Sigmoid colon (tissue), 7 donors: ENCODE data around the gene DSC3. TPM values are rescaled to one million over a fixed set of nuclear protein-coding genes. Genes with fewer than 3 reads are reported as not detected.

Experiments used
- DNase-seq: peaks from one replicate; pipeline ENCODE4 v3.0.0-alpha.2; 2019
- H3K27ac ChIP-seq, 4 donors: fragments of 200-600 bp; sonication (generic); one replicate each; pipeline ENCODE4 v1.5.1; 2016 to 2019; ENCODE audit warnings: mild to moderate bottlenecking in 1 of 4
- H3K27me3 ChIP-seq, 3 donors: fragments of 200-600 bp; sonication (generic); one replicate each; pipeline ENCODE4 v1.5.1; 2019; ENCODE audit warnings: mild to moderate bottlenecking in 1 of 3
- H3K36me3 ChIP-seq, 4 donors: fragments of 200-600 bp; sonication (generic); one replicate each; pipeline ENCODE4 v1.5.1; 2016 to 2019
- H3K4me1 ChIP-seq, 4 donors: fragments of 200-600 bp; sonication (generic); one replicate each; pipeline ENCODE4 v1.5.1; 2017 to 2019
- H3K4me3 ChIP-seq, 4 donors: fragments of 200-600 bp; sonication (generic); one replicate each; pipeline ENCODE4 v1.5.1; 2017 to 2019; ENCODE audit warnings: mild to moderate bottlenecking in 2 of 4, moderate library complexity in 1 of 4
- H3K9me3 ChIP-seq, 4 donors: fragments of 200-600 bp in 3 of 4; sonication (generic) in 3 of 4; one replicate each; pipeline versions ENCODE4 v1.5.1 to v1.6.1; 2013 to 2019
- CTCF ChIP-seq, 4 experiments: fragments of 450-650 bp in 3 of 4; fragments of 200-600 bp in 1 of 4; IDR thresholded peaks; one replicate each; pipeline ENCODE4 v1.5.1; 2016 to 2019; ENCODE audit warnings: antibody characterized with exemption in 4 of 4, mild to moderate bottlenecking in 3 of 4, moderate library complexity in 2 of 4
- EP300 ChIP-seq, 4 donors: sonication (generic); formaldehyde crosslinking; IDR thresholded peaks; one replicate each; pipeline ENCODE4 v1.6.1; 2017; ENCODE audit warnings: antibody characterized with exemption in 4 of 4
- POLR2A ChIP-seq, 2 donors: fragments of 450-650 bp; IDR thresholded peaks; one replicate each; pipeline ENCODE4 v1.6.1; 2016; ENCODE audit warnings: antibody characterized with exemption in 2 of 2, mild to moderate bottlenecking in 2 of 2, moderate library complexity in 2 of 2
- POLR2AphosphoS5 ChIP-seq, 4 donors: sonication (generic); formaldehyde crosslinking; IDR thresholded peaks; one replicate each; pipeline ENCODE4 v1.6.1; 2017; ENCODE audit warnings: antibody characterized with exemption in 4 of 4
- WGBS, 2 donors: extraction: QIAGEN DNeasy Blood & Tissue Kit; methylation state at CpG; one replicate each; pipeline ENCODE4 v1.1.7; 2013; 5-methylcytosine and 5-hydroxymethylcytosine counted together
- intact Hi-C: fragments of 100-400 bp; cut with DNase I; formaldehyde crosslinking; loops from one replicate; pipeline ENCODE4 v1.15.1; 2023
- polyA plus RNA-seq, 3 donors: library from polyadenylated mRNA; stranded (reverse); fragments of 200-250 nt; gene quantifications; one replicate each; pipeline ENCODE4 v1.2.3, GENCODE V29; 2013
- total RNA-seq, 4 donors: library from RNA; depleted of rRNA; stranded (reverse); fragments of >200 nt; gene quantifications; one replicate each; pipeline ENCODE4 v1.1.0, GENCODE V29; 2016
- donor health status: healthy with polysubstance abuse.
- donor health status: Bipolar disorder and iron deficiency.
- donor health status: healthy.

Gene DSC3
- total and polyA plus RNA-seq, 7 donors: under 0.01 to 0.49 (median 0.04) TPM; not detected in 3

- Histone ChIP-seq H3K9me3 (no peaks in the 10 kb centered on the region), H3K27me3 (no peaks in the 10 kb centered on the region), H3K27ac (no peak overlapping the region), H3K36me3 (no peaks in the 10 kb centered on the region), H3K4me3 (no peak overlapping the region), H3K4me1 (peaks cover 0 to 2% (median 0%) of the 10 kb centered on the region in 4 donors)
- intact Hi-C loops: no loop called here
- 78 to 79% methylated on average over 4 of the region's 4 CpGs for WGBS, 2 donors
- no peak for DNase-seq
- TF ChIP-seq POLR2AphosphoS5 (IDR thresholded peaks at IDR 0.05) (no peak), CTCF (IDR thresholded peaks at IDR 0.05) (no peak), POLR2A (IDR thresholded peaks at IDR 0.05) (no peak), EP300 (IDR thresholded peaks at IDR 0.05) (no peak)
Observed at GRCh38 chr18:31072175-31072574, 29.6 kb upstream of the DSC3 start.

DNA sequence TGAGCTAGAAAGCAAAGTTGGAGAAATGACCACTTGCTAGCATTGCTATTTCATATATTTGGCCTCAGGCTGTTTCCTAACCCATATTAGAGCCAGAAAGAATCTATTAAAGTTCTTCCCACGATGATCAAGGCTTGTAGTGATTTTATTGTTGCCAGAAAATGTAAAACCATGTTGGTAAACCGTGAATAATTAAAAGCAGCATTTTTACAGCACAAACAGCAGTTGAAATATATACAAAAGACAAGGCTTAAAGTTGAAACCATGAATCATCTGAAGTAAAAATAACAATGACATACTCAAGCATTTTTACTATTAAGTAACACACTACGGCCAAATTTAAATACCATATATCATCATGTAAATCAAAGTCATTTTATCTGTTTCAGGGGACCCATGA lies 27.7 kb upstream of the DSC3 start:
- H3K9me3 ChIP-seq: no peaks in the 10 kb centered on the region
- WGBS, 2 donors: 68 to 74% methylated on average over 3 of the region's 3 CpGs
- intact Hi-C loops: no loop called here

DNA sequence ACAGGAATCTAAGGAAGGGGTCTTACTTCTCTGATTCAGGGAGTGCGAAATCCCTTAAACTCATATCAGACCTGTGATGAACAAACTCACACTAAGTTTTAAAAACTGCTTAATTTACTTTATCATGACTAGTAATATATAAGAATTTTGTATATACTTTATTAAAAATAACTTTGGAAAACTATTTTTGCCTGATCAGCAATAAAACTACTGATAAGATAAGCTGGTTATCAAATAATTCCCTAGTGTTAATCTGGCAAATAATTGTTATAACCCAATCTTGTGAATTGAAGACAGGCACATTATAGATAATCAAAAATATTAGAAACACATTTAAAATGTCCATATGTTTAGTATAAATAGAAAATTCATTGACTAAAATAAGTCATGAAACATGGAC lies 23.7 kb upstream of the DSC3 start:
- TF ChIP-seq POLR2A (IDR thresholded peaks at IDR 0.05) (no peak), POLR2AphosphoS5 (IDR thresholded peaks at IDR 0.05) (no peak)
- Histone ChIP-seq H3K4me3 (no peak overlapping the region), H3K36me3 (no peaks in the 10 kb centered on the region), H3K9me3 (no peaks in the 10 kb centered on the region), H3K27ac (no peak overlapping the region), H3K27me3 (no peaks in the 10 kb centered on the region), H3K4me1 (peaks cover 0 to 2% (median 0%) of the 10 kb centered on the region in 4 donors)
- 88 to 100% methylated on average over 1 of the region's 1 CpG for WGBS, 2 donors
- intact Hi-C loops: no loop called here
- no peak for DNase-seq

More for the DNA sequence above, 27.7 kb upstream of the DSC3 start:
- Histone ChIP-seq H3K4me3 (no peak overlapping the region), H3K4me1 (peaks cover 0 to 2% (median 0%) of the 10 kb centered on the region in 4 donors), H3K27me3 (no peaks in the 10 kb centered on the region), H3K36me3 (no peaks in the 10 kb centered on the region), H3K27ac (no peak overlapping the region)
- DNase-seq: no peak
- TF ChIP-seq POLR2A (IDR thresholded peaks at IDR 0.05): no peak

GRCh38 chr18:31065036-31065773 lies 22.7 kb upstream of the DSC3 start:
- WGBS, 2 donors: 86 to 88% methylated on average over 6 of the region's 6 CpGs
- Histone ChIP-seq H3K4me1 (peaks cover 0 to 2% (median 0%) of the 10 kb centered on the region in 4 donors), H3K9me3 (no peaks in the 10 kb centered on the region), H3K27ac (no peak overlapping the region), H3K27me3 (no peaks in the 10 kb centered on the region), H3K36me3 (no peaks in the 10 kb centered on the region), H3K4me3 (no peak overlapping the region)
- DNase-seq: no peak
- intact Hi-C loops: no loop called here
- TF ChIP-seq EP300 (IDR thresholded peaks at IDR 0.05) (no peak), POLR2AphosphoS5 (IDR thresholded peaks at IDR 0.05) (no peak), CTCF (IDR thresholded peaks at IDR 0.05) (no peak), POLR2A (IDR thresholded peaks at IDR 0.05) (no peak)

DNA sequence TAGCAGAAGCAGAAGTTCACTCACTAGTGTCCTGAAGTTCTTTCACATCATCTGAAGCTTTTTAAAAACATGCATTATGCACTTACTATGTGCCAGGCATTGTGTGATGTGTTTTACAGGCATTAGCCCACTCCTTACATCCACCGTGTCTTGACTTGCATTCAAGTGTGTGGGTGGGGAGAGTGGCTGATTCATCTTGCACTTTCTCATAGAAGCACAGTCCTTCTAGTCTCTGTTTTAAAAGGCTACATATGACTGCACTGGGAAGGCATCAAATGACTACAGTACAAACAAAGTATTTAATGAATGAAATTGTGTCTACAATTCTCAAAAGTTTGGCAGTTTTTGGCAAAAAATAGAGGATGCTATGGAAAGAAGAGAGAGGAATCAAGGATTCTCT lies 21.6 kb upstream of the DSC3 start:
- no peaks in the 10 kb centered on the region for H3K9me3 ChIP-seq
- WGBS, 2 donors: 64 to 87% methylated on average over 1 of the region's 1 CpG
- H3K36me3 ChIP-seq: no peaks in the 10 kb centered on the region
- intact Hi-C loops: no loop called here
- H3K27me3 ChIP-seq: no peaks in the 10 kb centered on the region
- DNase-seq: no peak
- no peak overlapping the region for H3K4me3 ChIP-seq
- H3K27ac ChIP-seq: no peak overlapping the region
- H3K4me1 ChIP-seq: no peaks in the 10 kb centered on the region
- no peak for TF ChIP-seq POLR2AphosphoS5 (IDR thresholded peaks at IDR 0.05)
- TF ChIP-seq CTCF (IDR thresholded peaks at IDR 0.05): no peak
- no peak for TF ChIP-seq EP300 (IDR thresholded peaks at IDR 0.05)
- no peak for TF ChIP-seq POLR2A (IDR thresholded peaks at IDR 0.05)

DNA sequence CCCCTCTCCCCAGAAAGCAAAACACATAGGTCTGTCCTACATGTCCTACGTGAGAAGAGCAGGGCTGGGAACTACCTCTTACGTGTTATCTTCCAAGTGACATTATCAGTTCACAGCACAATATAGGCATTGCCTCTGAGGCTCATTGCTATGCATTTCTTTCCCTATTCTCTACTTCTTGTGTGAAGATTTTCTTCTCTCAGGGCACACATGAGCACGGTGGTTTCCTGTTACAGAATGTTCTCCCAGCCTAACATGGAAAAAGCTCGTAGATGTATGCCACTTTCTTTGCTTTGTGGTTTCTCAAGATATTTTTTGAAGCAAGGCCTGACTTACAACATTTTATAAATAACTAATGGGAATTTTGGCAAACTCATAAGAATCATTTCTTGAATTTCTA lies 19.4 kb upstream of the DSC3 start:
- H3K4me3 ChIP-seq: no peak overlapping the region
- H3K27me3 ChIP-seq: no peaks in the 10 kb centered on the region
- 45 to 59% methylated on average over 4 of the region's 4 CpGs for WGBS, 2 donors
- DNase-seq: no peak
- no peak overlapping the region for H3K27ac ChIP-seq
- no peaks in the 10 kb centered on the region for H3K9me3 ChIP-seq
- TF ChIP-seq CTCF (IDR thresholded peaks at IDR 0.05): no peak
- TF ChIP-seq EP300 (IDR thresholded peaks at IDR 0.05): no peak
- TF ChIP-seq POLR2A (IDR thresholded peaks at IDR 0.05): no peak
- TF ChIP-seq POLR2AphosphoS5 (IDR thresholded peaks at IDR 0.05): no peak
- intact Hi-C loops: no loop called here
- H3K36me3 ChIP-seq: no peaks in the 10 kb centered on the region
- H3K4me1 ChIP-seq: no peaks in the 10 kb centered on the region
